GM19193 (cell line): Measurements from ENCODE around the gene TM6SF1.
A peak's percentile ranks its signal among the peaks of the same experiment; 100 is the strongest.

Experiments
- POLR2A ChIP-seq: IDR thresholded peaks from 4 replicates; pipeline ENCODE4 v1.6.1; 2011; ENCODE audit not compliant: insufficient read depth, insufficient read length; ENCODE audit errors: extremely low read depth

Gene TM6SF1

GRCh38 chr15:83106994-83107840 lies at the start of gene TM6SF1:
TSS of gene TM6SF1 (plus strand) at chr15:83107645. CDS start at chr15:83107681, 36 bp downstream.
- TF ChIP-seq POLR2A, result no peak

GRCh38 chr15:83057696-83058376 lies 49.6 kb upstream of the TM6SF1 start:
- TF ChIP-seq POLR2A, result no peak

DNA sequence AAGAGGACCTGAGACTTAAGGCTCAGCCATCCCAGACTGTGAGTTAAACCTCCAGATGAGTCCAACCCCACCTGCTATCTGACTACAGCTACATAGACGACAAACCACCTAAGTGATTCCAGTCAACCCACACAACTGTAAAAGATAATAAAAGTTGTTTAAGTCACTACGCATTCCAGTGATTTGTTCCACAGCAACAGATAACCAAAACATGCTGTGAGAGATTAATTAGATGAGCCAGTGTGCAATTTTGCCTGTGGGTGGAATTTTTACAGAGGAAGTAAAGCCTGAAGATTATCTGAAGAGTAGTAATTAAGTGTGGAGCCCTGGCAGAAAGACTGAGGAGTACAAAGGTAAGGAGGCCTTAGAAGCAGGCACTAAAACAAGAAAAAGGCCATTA lies 45.8 kb upstream of the TM6SF1 start:
- no peak for TF ChIP-seq POLR2A

DNA sequence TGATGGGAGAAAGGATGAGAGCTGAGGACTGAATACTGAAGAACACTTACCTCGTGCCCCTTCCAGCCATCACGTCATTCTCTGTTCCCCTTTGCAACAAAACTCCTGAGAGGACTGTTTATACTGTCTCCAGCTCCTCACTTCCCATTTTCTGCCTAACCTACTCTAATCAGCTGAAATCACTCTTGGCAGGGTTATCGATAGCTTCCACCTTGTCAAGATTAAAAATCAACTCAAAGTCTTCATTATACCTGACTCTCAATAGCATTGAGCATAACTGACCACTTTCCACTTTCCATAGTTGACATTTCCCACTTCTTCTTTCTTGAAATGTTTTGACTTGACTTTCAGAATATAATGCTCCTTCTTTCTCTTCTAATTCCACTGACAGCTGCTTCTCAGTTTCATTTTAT lies 44.7 kb upstream of the TM6SF1 start:
- no peak for TF ChIP-seq POLR2A

DNA sequence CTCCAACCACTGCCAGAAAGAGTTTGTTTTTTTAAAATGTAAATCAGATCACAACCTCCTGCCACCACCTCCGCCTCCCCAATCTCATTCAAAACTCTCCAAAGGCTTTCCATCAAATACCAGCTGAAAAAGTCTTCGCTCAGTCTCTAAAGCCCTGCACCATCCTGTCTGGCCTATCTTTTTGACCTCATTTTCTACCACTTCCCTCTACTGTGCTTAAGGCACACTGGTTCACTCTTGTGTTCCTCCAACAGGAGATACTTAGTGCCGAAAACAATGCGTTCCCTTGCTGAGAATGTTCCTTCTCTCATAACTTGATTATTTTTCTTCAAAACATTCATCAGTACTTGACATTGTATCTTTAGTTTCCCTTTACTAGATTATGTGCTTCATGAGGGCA lies 43.9 kb upstream of the TM6SF1 start:
- no peak for TF ChIP-seq POLR2A

- TF ChIP-seq POLR2A, result no peak
Measured at GRCh38 chr15:83064859-83065258, 42.6 kb upstream of the TM6SF1 start.

GRCh38 chr15:83065431-83065830 lies 42.0 kb upstream of the TM6SF1 start:
- no peak for TF ChIP-seq POLR2A

GRCh38 chr15:83066034-83066733 lies 41.3 kb upstream of the TM6SF1 start:
- no peak for TF ChIP-seq POLR2A

GRCh38 chr15:83066734-83067637 lies 40.5 kb upstream of the TM6SF1 start, which contains the start of gene BTBD1:
TSS of gene BTBD1 (minus strand) at chr15:83067252. CDS start at chr15:83067151, 101 bp downstream.
- peak; percentile 97 for TF ChIP-seq POLR2A

GRCh38 chr15:83067638-83067962 lies 39.8 kb upstream of the TM6SF1 start:
- no peak for TF ChIP-seq POLR2A

GRCh38 chr15:83068054-83068453 lies 39.4 kb upstream of the TM6SF1 start:
- no peak for TF ChIP-seq POLR2A

DNA sequence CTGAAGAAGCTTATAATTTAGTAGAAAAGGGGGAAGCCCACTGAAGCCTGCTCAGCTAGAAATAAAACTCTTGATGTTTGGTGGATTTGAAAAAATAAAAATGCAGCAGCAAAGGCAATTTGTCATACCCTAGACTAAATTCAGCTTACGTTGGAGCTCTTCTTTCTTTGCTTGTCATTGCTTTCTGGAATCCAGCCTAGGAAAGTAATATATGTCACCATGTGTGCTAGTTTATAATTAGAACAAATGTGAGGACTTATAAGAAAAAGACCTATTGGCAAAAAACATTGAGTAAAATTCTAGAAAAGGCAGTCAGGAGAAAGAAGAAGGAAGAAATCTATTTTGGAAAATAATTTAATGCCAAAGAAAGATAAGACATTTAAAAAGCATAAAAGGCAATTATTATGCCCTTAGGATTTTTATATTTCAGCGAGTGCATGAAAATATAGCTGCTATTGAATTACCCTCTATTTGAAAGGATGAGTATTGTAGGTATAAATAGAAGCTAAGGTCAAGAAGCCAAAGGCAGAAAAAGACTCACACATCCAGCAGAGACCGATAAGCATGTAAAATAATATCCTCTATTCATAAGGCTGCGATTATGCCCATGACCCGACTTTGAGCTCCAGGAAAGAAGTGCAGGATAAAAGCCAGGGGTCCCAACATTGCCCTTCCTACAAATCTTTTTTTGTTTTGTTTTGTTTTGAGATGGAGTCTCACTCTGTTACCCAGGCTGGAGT lies 29.8 kb upstream of the TM6SF1 start:
- TF ChIP-seq POLR2A, result no peak

DNA sequence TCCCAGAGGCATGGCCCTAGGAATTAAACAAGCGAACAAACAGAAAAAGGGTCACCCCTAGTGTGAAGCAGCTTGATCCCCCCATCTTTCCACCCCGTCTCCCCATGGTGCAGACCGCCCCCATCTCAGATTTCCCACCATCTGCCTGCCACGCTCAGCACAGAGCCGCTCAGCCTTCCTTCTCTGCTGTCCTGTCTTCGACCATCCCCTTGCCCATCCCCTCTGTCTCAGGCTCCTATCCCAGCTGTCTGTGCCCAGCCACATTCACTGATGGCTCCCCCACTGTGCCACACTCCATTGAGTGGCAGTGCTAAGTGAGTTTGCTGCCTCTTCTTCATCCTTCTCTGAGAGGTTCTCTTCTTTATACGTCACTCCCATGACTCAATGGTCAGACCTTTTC lies 28.7 kb upstream of the TM6SF1 start:
- no peak for TF ChIP-seq POLR2A
